Osteoblast (primary cell): Measurements from ENCODE around the gene ID3. TPM values are rescaled to one million over a fixed set of nuclear protein-coding genes. Genes with fewer than 3 reads are reported as not detected.

Source experiments
- DNase-seq: peaks from one replicate; pipeline ENCODE4 v3.0.0; 2011; ENCODE audit warnings: low spot score, mixed read lengths; ENCODE audit not compliant: insufficient read length; ENCODE audit errors: missing footprints
- H2AFZ ChIP-seq: 2 replicates; pipeline ENCODE4 v1.6.0; 2011; ENCODE audit warnings: mild to moderate bottlenecking, low read length
- H3K27ac ChIP-seq: 2 replicates; pipeline ENCODE4 v1.5.1; 2011; ENCODE audit warnings: mild to moderate bottlenecking, low read depth, low read length, moderate library complexity
- H3K27me3 ChIP-seq: 2 replicates; pipeline ENCODE4 v1.6.0; 2012; ENCODE audit warnings: mild to moderate bottlenecking, control low read depth, inconsistent platforms, low read length, moderate library complexity; ENCODE audit not compliant: insufficient read depth
- H3K36me3 ChIP-seq: 2 replicates; pipeline ENCODE4 v1.5.1; 2011; ENCODE audit warnings: mild to moderate bottlenecking, low read length, control low read depth, moderate library complexity; ENCODE audit not compliant: insufficient read depth
- H3K4me1 ChIP-seq: 2 replicates; pipeline ENCODE4 v1.5.1; 2011; ENCODE audit warnings: mild to moderate bottlenecking, low read length, control low read depth, moderate library complexity; ENCODE audit not compliant: insufficient read depth
- H3K4me2 ChIP-seq: 2 replicates; pipeline ENCODE4 v1.6.0; 2011; ENCODE audit warnings: mild to moderate bottlenecking, low read length; ENCODE audit not compliant: insufficient read depth
- H3K4me3 ChIP-seq: fragments of 200-600 bp; sonication (generic); 3 replicates; pipeline ENCODE4 v1.5.1; 2012; ENCODE audit warnings: mild to moderate bottlenecking, low read length, inconsistent platforms; ENCODE audit not compliant: insufficient read depth
- H3K79me2 ChIP-seq: 2 replicates; pipeline ENCODE4 v1.6.0; 2012; ENCODE audit warnings: mild to moderate bottlenecking, low read length, control low read depth, inconsistent platforms; ENCODE audit not compliant: insufficient read depth
- H3K9me3 ChIP-seq: 2 replicates; pipeline ENCODE4 v1.5.1; 2011; ENCODE audit warnings: low read depth, low read length, control low read depth
- H4K20me1 ChIP-seq: 2 replicates; pipeline ENCODE4 v1.6.0; 2012; ENCODE audit warnings: mild to moderate bottlenecking, low read length, control low read depth; ENCODE audit not compliant: insufficient read depth
- CTCF ChIP-seq: IDR thresholded peaks from 2 replicates; pipeline ENCODE4 v1.5.1; 2011; ENCODE audit warnings: mild to moderate bottlenecking, low read depth, low read length, moderate library complexity; ENCODE audit errors: extremely low read depth
- total RNA-seq: library from RNA; depleted of rRNA; stranded (reverse); fragments of >200 nt; gene quantifications from 2 replicates; pipeline ENCODE4 v1.2.3, GENCODE V29; 2012

Gene ID3
- total RNA-seq, 1 donor: 240 TPM

GRCh38 chr1:23530747-23531561 is 28.3 kb downstream of the ID3 start, which contains the start of gene E2F2:
Gene E2F2 (minus strand): TSS chr1:23531233. CDS start chr1:23530793, 440 bp downstream.
- peak; percentile 98 for DNase-seq
- peaks cover 18% of the 10 kb centered on the region for H3K4me1 ChIP-seq
- peak within 1 kb of the TSS; percentile 87 for H3K4me2 ChIP-seq
- H3K27me3 ChIP-seq: no peaks in the 10 kb centered on the region
- no peak within 1 kb of the TSS for H3K27ac ChIP-seq
- H3K4me3 ChIP-seq: peak within 1 kb of the TSS; percentile 69
- H4K20me1 ChIP-seq: no peaks in the 10 kb centered on the region
- peak; percentile 6 for TF ChIP-seq CTCF
- H3K36me3 ChIP-seq: no peaks in the 10 kb centered on the region
- no peaks in the 10 kb centered on the region for H3K79me2 ChIP-seq
- H2AFZ ChIP-seq: peak within 1 kb of the TSS; percentile 93
- H3K9me3 ChIP-seq: no peaks in the 10 kb centered on the region

DNA sequence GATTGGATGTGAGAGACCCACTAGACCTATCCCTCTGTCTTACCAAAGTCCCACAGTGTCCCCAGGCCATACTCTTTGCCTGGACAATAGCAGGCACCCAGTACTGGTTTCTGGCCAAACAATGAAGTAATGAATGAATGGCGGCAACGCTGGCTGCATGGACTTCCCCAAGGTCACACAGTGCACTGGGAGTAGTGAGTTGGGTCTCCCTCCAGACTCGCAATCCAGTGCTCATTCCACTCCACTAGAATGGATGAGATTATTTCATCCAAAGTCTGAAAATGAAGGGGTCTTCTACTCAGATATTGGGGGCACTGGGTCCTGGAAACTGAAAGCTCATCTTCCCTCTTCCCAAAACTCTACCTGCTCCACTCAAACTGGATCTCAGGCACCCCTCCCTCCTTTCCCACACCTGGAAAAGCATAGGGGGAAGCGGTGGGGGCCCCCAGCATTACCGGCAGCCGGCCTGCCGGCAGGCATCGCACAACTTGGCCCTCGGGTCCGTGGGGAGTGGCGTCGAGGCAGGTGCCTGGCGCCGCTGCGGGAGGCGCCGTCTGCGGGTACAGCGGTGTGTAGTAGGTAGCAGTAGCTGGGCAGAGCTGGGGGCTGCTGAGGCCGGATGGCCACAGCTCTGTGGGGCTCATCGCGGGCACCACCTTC is 29.1 kb downstream of the ID3 start:
- Histone ChIP-seq H3K9me3 (no peaks in the 10 kb centered on the region), H4K20me1 (no peaks in the 10 kb centered on the region), H3K4me3 (peak overlapping the region; percentile 69), H3K4me2 (peak overlapping the region; percentile 87), H3K27ac (no peak overlapping the region), H3K27me3 (no peaks in the 10 kb centered on the region), H2AFZ (no peak overlapping the region), H3K36me3 (no peaks in the 10 kb centered on the region), H3K4me1 (peaks cover 18% of the 10 kb centered on the region), H3K79me2 (no peaks in the 10 kb centered on the region)
- DNase-seq: peak; percentile 71
- no peak for TF ChIP-seq CTCF

DNA sequence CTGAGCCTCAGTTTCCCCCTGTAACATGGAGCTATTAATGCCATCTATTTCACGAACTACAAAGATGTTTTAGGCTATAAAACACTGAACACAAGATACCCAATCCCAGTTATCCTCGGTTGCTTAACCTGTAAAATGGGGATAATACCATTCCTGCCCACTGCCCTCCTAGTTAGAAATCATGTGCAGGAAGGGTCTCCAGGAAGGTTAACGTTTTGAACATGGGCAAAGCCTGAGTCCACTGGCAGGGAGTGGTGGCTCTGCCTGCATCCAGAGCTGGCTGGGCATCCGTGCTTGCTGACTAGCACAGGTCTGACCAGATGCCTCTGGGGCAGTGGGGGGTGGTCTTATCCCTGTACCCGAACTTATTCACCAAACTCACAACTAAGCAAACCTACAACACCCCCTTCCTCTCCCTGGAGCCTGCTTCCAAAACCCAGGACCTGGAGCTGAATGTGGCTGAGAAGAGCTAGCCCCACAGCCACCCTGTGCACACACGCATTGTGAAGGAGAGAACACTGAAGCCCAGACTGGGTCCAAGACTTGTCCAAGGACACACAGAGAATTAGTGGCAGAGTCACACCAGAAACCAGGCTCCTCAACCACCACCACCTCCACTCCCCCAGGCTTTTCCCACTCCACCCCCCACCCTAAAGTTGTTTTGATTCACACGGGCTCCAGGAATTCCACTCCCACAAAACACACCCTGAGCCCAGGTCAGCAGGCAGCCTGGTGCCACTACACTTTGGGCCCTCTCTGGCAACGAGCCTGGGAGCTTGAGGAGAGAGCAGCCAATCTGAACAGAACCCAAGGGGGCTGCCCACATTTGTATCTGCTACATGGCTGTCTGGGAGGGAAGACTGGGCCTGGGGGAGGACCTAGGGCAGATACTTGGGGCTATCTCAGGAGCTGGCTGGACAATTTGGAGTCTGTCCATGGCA is 29.9 kb downstream of the ID3 start:
- no peak overlapping the region for H3K4me3 ChIP-seq
- peaks cover 18% of the 10 kb centered on the region for H3K4me1 ChIP-seq
- no peak for TF ChIP-seq CTCF
- no peaks in the 10 kb centered on the region for H3K9me3 ChIP-seq
- H3K27me3 ChIP-seq: no peaks in the 10 kb centered on the region
- H4K20me1 ChIP-seq: no peaks in the 10 kb centered on the region
- DNase-seq: no peak
- peak overlapping the region; percentile 87 for H3K4me2 ChIP-seq
- no peak overlapping the region for H3K27ac ChIP-seq
- no peak overlapping the region for H2AFZ ChIP-seq
- H3K36me3 ChIP-seq: no peaks in the 10 kb centered on the region
- no peaks in the 10 kb centered on the region for H3K79me2 ChIP-seq
